GOT3 (cell line): ENCODE data around the gene KCNQ1OT1.

Source experiments
- DNase-seq: peaks from one replicate; lab custom pipeline; 2025; ENCODE audit warnings: mixed read lengths; lab: John Stamatoyannopoulos, UW

KCNQ1OT1 gene

GRCh38 chr11:2721210-2721916, 21.6 kb upstream of the KCNQ1OT1 start:
- no peak for DNase-seq

DNA sequence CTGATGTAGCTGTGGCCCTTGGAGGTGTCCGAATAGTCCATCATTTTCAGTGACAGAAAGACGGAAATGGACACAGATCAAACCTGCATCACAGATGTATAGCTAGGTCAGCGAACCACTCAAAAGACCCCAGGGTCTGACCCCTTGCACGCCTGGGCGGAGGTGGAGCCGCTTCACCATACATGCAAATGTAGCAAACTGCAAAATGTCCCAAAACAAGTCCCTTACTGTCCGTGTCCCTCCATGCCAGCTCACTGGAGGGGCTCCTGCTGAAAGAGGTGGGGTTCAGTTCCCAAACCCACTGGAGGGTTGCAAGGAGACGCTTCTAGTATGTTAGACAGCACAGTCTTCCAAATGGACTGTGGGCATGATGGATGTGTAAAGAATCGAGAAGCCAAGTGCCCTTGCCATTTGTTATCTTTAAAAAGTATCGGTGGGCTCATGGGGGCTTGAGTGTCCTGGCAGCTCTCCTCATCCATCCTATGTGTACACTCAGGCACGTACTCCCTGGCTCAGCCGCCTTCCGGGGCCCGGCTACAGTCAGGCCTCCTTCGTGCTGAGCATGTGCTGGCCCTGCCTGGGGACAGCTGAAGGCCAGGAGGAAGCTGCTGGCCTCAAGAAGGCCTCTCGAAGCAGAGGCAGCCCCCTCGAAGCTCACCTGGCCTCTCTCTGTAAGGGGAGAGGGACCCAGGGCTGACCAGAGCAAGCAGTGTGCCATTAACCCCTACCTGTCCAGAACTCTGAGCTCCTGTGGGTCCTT, 20.2 kb upstream of the KCNQ1OT1 start:
- no peak for DNase-seq

DNA sequence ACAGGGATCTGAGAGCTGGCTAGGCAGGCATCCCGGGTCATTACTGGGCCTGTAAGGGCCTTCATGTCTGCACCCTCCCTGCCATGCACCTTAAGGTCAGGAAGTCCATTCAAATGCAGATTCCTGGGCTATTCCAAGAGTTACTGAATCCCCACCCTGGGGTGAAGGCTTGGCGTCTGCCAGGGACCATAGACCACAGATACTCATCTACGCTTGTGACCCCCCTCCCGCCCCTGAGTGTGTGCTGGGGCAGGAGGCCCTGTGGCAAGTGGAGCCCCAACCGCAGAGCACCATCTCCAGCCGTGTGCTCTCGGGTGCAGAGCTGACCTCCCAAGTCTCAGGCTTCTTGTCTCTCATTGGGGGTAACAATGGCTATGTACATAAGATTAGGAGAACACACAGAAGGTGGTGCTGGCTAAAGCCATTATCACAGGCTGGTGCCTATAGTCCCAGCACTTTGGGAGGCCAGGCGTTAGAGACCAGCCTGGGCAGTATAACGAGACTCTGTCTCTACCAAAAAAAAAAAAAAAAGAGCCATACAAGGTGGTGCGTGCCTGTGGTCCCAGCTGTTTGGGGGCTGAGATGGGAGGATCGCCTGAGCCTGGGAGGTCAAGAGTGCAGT, 19.1 kb upstream of the KCNQ1OT1 start:
- DNase-seq: no peak

DNA sequence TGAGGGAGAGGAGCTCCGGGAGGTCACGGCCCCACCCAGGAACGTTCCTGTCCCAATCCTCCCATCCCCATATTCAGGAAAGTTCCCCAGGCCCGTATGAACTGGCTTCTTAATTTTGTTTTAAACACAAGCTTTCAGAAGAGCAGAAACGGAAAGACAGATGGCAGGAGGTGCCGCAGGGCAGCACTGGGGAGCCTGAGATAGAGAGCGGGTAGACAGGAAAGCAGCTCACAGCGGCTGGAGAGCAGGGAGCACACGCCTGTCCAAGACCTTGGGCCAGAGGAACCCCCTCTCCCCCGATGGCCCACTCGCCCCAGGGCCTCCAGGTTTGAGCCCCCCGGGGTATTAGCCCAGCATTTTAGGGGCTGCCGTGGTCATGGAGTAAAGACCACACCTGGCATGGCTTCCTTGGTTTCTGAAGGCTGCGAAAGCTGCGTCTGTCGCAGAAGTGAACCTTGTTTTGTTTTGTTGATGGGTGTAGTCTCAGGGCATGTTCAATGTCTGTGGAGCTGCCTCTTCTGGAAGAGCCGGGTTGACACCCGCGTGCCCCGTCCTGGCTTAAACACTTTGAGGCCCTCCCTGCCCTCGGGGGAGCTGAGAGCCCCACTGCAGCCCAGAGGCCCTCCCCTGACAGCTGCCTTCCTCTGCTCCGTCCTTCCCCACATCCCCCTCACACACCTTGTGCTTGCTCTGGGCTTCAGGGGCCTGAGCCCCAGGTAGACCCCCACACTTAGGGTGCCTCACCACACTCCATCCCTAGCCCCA, 17.9 kb upstream of the KCNQ1OT1 start:
- DNase-seq: no peak

- no peak for DNase-seq
These were observed 16.7 kb upstream of the KCNQ1OT1 start for GRCh38 chr11:2716376-2717095.

DNA sequence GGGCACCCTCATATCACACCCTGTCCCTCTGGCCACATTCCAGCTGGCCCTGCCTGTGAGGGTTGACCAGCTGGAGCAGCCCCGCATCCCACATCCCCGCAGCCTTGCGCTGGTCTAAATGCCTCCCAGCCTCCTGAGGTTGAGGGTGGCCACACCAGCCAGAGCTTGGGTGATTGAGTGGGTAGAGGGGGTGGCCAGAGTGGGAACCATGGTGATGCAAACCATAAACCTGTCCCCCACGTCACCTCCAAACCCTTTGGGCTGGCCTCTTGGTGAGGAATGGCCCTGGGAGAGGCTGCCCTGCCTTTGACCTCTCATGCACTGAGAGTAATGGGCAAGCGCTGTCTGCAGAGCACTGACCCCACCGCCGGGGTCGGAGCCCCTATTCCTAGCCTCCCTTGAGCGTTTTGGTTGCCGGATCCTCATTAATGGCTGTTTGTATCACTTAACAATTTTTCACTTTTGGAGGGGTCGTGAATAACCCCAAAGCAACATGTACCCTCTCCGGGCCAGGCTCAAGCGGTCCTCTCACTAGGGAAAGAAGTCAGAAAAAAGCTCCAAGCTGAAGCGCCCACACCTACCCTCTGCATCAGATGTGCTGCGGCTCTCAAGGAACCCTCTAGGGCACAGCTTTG, 16.0 kb upstream of the KCNQ1OT1 start:
- DNase-seq: no peak

GRCh38 chr11:2714871-2715270, 15.1 kb upstream of the KCNQ1OT1 start:
- DNase-seq: no peak

DNA sequence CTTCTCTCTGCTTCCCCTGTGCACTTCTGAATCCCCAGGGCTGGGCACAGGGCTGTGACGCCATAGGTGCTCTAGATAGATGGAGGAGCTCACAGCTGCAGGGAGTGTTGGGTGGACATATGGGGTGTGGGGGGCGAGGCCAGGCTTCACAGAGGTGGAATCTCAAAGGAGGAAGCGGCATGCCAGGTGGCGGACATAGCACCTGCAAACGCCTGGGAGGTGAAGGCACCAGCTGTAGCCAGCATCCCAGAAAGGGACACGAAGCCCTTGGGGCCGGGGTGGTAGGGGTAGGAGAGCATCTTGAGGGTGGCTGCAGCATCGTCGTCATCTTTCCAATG, 14.6 kb upstream of the KCNQ1OT1 start:
- DNase-seq: no peak

DNA sequence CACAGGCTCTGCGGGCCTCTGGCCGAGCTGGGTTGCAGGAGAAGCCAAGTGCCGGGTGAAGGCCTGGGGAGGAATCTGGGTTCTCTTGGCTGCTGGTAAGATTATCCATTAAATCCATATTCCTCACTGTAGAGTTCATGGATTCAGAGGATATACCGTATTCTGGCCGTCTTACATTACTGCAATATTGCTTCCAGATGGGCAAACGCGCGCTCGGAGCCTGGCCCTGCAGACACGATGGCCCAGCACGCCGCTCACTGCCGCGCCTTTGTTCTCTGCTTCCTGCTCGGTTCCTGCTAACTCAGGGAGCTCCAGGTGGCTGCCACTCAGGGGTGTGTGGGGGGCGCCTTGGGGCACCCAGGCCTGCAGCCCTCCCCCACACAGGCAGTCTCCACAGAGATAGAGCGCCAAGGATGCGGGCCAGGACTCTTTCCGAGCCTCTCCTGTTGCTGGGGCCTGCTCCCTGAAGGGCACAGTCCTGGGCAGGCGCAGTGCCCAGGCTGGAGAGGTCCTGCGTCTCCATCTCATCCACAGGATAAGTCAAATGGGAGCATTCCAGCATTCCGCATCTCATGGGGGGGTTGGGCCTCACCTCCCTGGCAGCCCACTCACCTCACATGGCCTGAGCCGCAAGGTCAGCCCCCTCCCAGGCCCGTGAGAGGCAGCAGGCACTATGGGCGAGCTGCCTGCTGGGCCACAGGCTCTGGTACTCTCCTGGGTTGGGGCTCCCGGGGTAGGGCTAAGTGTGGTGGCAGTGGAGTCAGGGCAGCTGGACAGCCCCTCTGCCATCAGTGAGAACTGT, 14.1 kb upstream of the KCNQ1OT1 start:
- DNase-seq: no peak

DNA sequence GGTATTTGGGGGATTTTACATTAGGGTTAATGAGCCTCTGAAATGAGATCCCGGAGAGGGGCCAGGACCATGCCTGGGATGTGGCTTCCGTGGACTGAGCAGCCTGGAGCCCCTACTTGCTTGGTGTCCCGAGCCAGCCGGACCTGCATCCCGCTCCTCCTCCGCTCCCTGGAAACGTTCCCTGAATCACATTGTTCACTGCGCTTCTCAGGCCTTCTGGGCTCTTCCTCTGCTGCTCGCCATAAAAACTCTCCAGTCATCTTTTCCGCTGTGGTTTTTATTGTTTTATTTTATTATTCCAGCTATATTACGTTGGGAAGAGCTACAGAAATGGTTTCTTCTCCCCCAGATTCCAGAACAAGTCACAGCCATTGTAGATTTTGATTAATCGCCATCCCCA, 13.3 kb upstream of the KCNQ1OT1 start:
- no peak for DNase-seq

GRCh38 chr11:2711161-2711560, 11.4 kb upstream of the KCNQ1OT1 start:
- no peak for DNase-seq

DNA sequence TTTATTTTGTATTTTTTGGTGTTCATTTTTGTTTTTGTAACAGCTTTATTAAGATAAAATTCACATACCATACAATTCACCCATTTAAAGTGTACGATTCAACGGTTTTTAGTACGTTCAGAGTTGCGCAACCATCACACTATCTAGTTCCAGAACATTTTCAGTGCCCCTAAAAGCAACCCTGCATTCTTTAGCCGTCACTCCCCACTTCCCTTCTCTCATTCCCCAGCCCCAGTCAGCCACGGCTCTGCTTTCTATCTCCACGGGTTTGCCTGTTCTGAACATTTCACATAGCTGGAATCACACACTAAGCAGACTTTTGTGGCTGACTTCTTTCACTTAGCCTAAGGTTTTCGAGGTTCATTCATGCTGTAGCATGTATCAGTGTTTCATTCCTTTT, 9.6 kb upstream of the KCNQ1OT1 start:
- DNase-seq: no peak

- DNase-seq: no peak
These were observed 9.0 kb upstream of the KCNQ1OT1 start for GRCh38 chr11:2708757-2709281.

DNA sequence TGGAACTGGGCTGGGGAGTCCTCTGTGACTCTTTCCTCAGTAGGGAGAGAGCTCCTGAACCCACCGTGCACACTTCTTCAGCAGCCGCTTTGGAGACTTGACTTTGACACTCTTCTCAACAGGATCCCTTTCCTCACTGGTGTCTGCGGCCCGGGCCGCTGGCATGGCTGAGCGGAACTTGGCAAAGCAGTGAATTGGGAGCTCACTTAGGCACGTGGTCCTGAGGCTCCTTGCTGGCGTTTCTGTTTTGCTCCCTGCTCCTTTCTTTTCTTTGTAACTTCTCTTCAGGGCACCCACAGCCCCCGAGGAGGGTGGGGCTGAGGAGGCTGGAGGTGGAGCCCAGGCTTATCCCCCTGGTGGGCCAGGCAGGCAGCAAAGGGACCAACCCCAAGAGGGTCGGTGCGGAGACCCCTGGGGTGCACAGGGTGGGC, 8.4 kb upstream of the KCNQ1OT1 start:
- DNase-seq: no peak

- no peak for DNase-seq
These were observed 7.9 kb upstream of the KCNQ1OT1 start for GRCh38 chr11:2707736-2708135.

- DNase-seq: no peak
These were observed 6.5 kb upstream of the KCNQ1OT1 start for GRCh38 chr11:2706321-2706720.

DNA sequence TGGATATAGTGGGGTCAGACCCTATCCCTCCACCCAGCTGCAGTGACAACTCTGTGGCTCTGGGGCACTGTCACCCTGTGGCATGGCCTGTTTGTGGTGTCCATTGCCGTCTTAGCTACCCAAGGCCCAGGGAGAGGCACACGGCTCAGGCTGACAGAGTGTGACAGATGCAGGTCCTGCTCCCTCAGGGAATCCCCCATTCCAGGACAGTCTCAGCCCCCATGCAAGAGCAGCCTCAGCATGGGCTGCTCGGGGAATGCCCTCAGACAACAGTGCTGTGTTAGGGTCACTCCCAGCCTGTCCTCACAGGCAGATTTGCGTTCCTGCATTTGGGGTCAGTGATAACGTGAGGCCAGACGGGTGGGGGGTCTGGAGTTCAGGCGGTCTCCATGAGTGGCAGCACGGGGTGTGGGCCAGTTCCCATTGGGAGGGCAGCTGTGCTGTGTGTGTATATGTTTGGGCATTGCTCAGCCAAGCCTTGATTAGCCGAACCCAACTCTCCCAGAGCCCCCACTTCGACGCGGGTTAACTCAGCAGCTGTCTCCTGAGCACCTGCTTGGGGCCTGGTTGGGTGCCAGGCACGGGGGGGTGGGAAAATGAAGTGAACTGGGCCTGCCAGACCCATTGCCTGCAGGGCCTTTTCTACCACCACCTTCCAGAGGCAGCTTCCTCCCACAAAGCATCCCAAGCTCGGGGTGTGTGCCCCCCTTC, 5.3 kb upstream of the KCNQ1OT1 start:
- DNase-seq: no peak

DNA sequence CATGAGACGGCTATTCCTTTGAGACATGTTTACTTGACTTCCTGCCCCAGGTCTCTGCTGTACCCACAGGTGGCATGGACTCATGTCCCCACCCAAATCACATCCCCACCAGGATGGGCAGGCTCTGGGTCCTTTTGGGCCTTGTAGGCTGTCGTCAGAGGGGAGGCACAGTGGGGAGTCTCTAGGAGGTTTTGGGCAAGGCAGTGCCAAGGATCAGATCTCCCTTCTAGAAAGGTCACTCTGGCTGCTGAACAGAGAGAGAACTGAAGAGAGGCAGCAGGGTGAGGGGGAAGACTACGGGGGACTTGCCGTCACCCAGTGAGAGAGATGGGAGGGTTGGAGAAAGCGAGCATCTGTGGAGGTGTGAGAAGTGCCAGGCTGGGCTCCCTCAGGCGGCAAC, 4.6 kb upstream of the KCNQ1OT1 start:
- DNase-seq: no peak

GRCh38 chr11:2703363-2704141, 3.8 kb upstream of the KCNQ1OT1 start:
- no peak for DNase-seq
